Myocyte (in vitro differentiated cells): Measurements from ENCODE around the gene KCTD18. TPM values are rescaled to one million over a fixed set of nuclear protein-coding genes. Genes with fewer than 3 reads are reported as not detected.
A peak's percentile ranks its signal among the peaks of the same experiment; 100 is the strongest.

Experiments used
- DNase-seq: peaks from one replicate; pipeline ENCODE4 v3.0.0-alpha.2; 2012; ENCODE audit warnings: low read depth
- polyA plus RNA-seq: library from polyadenylated mRNA; unstranded; fragments of >200 nt; gene quantifications from one replicate; pipeline ENCODE4 v1.2.1, GENCODE V29; 2012; ENCODE audit warnings: missing spikeins
- total RNA-seq: library from RNA; depleted of rRNA; stranded (reverse); fragments of >200 nt; gene quantifications from 2 replicates; pipeline ENCODE4 v1.2.3, GENCODE V29; 2014

KCTD18 gene
- total RNA-seq = 14.4 and 20.1 TPM in 2 replicates
- polyA plus RNA-seq = 11.7 TPM

DNA sequence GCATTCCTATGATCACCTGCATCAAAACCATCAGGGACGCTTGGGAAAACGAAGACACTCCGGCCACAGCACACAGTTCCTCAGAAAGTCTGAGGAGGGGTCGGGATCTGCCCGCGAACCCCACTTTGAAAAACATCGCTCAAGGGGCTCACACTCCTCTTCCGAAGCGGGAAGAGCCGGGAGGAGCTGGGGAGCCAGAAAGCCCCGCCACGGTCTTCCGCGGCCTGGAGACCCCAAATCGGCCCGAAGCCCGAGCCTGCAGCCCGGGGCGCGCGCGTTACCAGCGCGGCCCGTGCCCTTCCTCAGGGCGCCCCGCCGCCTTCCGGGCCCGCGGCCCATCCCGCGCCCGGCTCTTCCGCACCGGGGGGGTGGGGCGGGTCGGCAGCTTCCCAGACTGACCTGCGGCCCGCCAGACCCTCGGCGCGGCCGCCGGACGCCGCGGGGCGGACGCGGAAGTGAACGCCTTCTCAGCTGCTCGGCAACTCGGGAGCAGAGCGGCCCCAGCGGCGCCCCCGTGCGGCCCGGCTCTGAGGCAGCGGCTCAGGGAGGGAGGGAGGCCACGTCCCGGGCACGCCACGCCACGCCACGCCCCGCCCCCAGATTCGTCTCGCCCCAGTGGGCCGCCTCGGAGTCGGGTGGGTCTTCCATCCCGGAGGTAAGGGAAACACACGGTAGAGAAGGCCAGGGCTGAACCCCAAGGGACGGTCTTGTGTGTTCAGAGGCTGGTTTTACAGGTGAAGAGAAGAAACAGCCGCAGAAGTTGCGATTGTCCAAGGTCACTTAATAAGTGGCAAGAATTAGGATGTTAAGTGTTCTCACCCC is at the start of gene KCTD18:
Gene KCTD18, minus strand, starts transcription at position 457 of the 822 bp plus-strand sequence. CDS start 3,052 bp downstream, outside the sequence.
- peak; percentile 90 for DNase-seq

DNA sequence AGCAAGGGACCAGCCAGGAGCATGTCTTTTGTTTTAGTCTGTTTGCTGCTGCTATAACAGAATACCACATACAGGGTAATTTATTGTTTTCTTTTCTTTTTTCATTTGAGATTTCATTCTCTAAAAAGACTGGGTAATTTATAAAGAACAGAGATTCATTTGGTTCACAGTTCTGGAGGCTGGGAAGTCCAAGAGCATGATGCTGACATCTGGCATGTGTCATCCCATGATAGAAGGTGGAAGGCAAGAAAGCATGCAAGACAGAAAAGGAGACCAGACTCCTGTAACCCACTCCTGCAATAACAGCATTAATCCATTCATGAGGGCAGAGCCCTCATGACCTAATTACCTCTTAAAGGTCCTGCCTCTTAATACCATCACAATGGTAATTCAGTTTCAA is 30.9 kb upstream of the KCTD18 start:
- no peak for DNase-seq

DNA sequence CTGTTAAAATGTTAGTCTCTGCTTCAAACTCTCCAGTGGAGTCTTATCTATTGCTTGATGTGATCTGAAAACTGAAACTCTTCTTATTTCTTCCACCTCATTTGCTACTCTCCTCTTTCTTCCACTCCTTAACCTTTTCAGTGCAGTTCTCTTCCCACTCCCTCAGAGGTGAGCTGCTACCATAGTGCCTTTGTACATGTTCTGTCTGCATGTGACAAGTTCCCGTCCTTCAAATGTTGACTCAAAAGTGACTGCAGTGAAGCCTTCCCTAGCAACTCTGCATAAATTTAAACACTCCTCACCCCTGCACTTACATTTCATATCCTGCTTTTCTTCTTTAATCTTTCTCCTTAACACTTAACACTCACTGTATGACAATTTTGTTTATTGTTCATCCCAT is 28.3 kb upstream of the KCTD18 start:
- no peak for DNase-seq

DNA sequence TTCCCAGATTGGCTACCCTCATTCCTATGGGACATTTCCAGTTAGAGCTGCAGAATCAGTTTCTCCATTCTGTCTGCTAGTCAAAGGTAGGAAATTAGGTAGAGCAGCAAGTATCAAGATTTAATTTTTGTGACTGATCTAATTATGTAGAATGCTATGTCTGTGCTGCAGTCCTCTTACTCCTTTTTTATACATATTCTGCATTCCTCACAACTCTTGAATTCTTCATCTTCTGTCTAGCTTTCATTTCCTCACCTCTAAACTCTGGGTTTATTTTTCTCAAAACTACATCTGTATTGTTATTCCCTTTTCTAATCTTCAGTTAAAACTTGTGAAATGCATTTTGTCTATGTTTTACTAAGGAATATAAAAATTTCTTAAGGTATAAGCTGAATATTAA is 24.7 kb upstream of the KCTD18 start:
- no peak for DNase-seq

GRCh38 chr2:200533754-200534153 is 23.9 kb upstream of the KCTD18 start:
- no peak for DNase-seq

- no peak for DNase-seq
These were observed 18.4 kb upstream of the KCTD18 start for GRCh38 chr2:200528228-200528627.

- DNase-seq = peak; percentile 96
These were observed 16.2 kb upstream of the KCTD18 start, which contains the start of gene SGO2 for GRCh38 chr2:200525882-200526651. Gene SGO2 (plus strand): TSS chr2:200526207. CDS start chr2:200532976, 6,769 bp downstream.

- DNase-seq = no peak
These were observed 15.6 kb upstream of the KCTD18 start for GRCh38 chr2:200525551-200525881.

DNA sequence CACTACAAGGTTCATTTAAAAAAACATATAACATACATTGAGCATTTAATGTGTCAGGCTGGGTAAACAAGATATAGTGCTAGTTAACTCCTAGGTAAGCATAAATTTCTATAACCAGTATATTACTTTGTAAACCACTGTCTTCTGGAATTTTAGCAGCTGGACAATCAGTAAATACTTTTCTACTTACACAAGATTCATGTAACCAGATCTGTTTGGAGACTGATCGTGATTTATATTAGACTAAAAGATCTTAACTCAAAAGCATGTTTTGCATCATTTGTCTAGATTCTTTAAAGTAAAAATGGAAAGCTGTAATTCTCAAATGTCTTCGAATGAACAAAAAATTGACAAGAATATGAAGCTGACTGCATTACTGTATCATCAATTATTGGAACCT is 15.2 kb upstream of the KCTD18 start:
- peak; percentile 25 for DNase-seq

- DNase-seq = no peak
These were observed 13.7 kb upstream of the KCTD18 start for GRCh38 chr2:200523604-200524003.

DNA sequence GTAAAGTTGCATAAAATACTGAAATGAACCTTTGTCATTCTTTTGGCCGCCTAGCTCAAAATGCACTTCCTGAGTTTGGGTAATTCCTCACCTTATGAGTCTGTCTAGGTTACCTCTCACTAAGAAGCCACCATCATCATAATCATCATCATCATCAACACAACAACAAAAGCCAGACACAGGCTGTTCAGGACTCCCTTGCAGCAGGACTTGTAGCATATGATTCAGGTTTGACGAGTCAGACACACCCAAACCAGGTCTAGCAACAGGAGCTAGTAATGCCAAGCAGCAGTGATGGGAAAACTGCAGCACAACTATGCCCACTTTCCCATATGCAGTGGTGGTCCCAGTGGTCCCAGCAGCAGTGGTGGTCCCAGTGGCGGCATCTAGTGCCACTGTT is 13.3 kb upstream of the KCTD18 start:
- no peak for DNase-seq

GRCh38 chr2:200515155-200515554 is 5.3 kb upstream of the KCTD18 start:
- no peak for DNase-seq

GRCh38 chr2:200509235-200509611 is 645 bp downstream of the KCTD18 start:
- DNase-seq = no peak

DNA sequence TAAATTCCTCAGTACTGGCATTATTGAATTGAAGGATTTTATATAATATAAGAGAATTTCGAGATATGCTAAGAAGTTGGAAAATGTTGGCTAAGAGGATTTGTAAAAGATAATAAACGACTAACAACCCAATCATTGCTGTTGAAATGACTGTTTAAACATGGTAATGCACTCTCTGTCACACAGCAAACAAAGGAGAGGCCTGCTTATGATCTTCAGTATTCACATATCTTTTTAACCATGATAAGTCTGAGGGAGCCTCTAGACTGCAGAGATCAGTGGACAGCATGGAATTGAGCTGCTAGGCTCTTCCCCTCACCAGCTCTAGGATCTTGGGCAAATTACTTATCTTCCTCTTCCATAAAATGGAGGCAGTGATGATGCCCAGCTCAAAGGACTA is 2.7 kb downstream of the KCTD18 start:
- DNase-seq = no peak

GRCh38 chr2:200506679-200507078 is 3.2 kb downstream of the KCTD18 start:
- DNase-seq = no peak

GRCh38 chr2:200502196-200502595 is 7.7 kb downstream of the KCTD18 start:
- no peak for DNase-seq

GRCh38 chr2:200498402-200499162 is 11.3 kb downstream of the KCTD18 start:
- no peak for DNase-seq

- DNase-seq = no peak
These were observed 13.2 kb downstream of the KCTD18 start for GRCh38 chr2:200496696-200497095.

- no peak for DNase-seq
These were observed 15.8 kb downstream of the KCTD18 start for GRCh38 chr2:200494048-200494447.

DNA sequence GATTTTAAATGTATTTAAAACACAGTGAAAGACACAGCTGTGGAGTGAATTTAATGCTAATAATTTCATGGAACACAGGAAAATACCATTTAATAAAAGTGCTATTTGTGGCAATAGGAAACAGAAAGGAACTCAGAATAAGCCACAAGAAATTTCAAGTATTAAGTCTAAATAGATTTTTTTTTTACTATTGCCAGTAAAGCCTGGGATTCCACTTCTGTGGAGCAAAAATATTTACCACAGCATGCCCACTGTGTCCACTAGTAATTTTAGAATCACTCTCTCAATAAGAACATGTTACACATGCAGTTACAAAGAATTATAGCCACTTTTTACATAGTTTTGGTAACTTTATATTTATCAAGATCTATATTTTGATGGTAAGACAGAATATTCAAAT is 17.2 kb downstream of the KCTD18 start:
- no peak for DNase-seq

DNA sequence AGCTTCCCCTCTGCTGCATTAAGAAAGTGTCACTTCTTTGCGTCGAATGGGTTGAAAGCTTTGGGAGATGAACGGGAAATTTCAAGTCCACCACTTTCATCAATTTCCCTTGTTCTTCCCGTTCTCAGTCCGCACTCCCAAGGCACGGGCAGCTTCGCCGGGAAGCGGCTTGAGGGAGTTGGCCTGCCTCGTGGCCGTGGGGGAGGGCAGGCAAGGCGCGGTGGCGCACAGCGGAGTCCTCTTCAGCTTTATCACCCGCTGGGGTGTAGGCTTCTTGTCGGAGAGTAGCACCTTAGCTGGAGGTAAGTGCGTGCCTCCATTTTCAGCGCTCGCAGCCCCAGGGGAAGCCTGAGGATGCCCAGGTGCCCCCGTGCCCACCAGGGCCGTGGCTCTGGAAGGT is 19.9 kb downstream of the KCTD18 start:
- no peak for DNase-seq

- DNase-seq = no peak
These were observed 21.7 kb downstream of the KCTD18 start for GRCh38 chr2:200488169-200488568.
